Mammary microvascular endothelial cell (primary cell): ENCODE results near the gene NR0B2. TPM values are rescaled to one million over a fixed set of nuclear protein-coding genes. Genes with fewer than 3 reads are reported as not detected.

Source experiments
- total RNA-seq: library from RNA; depleted of rRNA; stranded (reverse); fragments of >200 nt; gene quantifications from 2 replicates; pipeline ENCODE4 v1.2.3, GENCODE V29; 2015

The NR0B2 gene
- not detected in 2 replicates for total RNA-seq

GRCh38 chr1:26913754-26914619 is at the start of gene NR0B2:
Gene NR0B2 (minus strand): TSS chr1:26913975. CDS start chr1:26913940, 35 bp downstream.

GRCh38 chr1:26959722-26960624 is 46.2 kb upstream of the NR0B2 start, which contains the start of gene KDF1:
Gene KDF1 (minus strand): TSS chr1:26960468. CDS start chr1:26952380, 8,088 bp downstream.

GRCh38 chr1:26921540-26922430 is 8.0 kb upstream of the NR0B2 start, which contains the start of gene NUDC:
Gene NUDC (plus strand): TSS chr1:26921743. CDS start chr1:26921849, 106 bp downstream.

GRCh38 chr1:26900001-26900814 is 13.6 kb downstream of the NR0B2 start, which contains the start of gene GPATCH3:
Gene GPATCH3 (minus strand): TSS chr1:26900467. CDS start chr1:26900442, 25 bp downstream.

GRCh38 chr1:26889551-26890466 is 24.0 kb downstream of the NR0B2 start, which contains the start of gene GPN2:
Gene GPN2 (minus strand): TSS chr1:26890283. CDS start chr1:26890096, 187 bp downstream.

GRCh38 chr1:26862781-26863684 is 50.7 kb downstream of the NR0B2 start, which contains the start of gene SFN:
Gene SFN (plus strand): TSS chr1:26863149. CDS start chr1:26863213, 64 bp downstream.

Other genes with a start within 250 kb of the NR0B2 start
- gene ARID1A, start 218.0 kb downstream of the NR0B2 start, total RNA-seq = 24.8 and 25.0 TPM in 2 replicates
- 4.8 and 8.4 TPM in 2 replicates for gene PIGV, start 126.0 kb downstream of the NR0B2 start, total RNA-seq
- 13.8 and 19.3 TPM in 2 replicates for gene ZDHHC18, start 87.3 kb downstream of the NR0B2 start, total RNA-seq
- 0.20 and 0.80 TPM in 2 replicates for gene SFN, start 50.8 kb downstream of the NR0B2 start, total RNA-seq
- gene GPN2, start 23.7 kb downstream of the NR0B2 start, total RNA-seq = 4.5 and 10.2 TPM in 2 replicates
- 8.3 and 10.3 TPM in 2 replicates for gene GPATCH3, start 13.5 kb downstream of the NR0B2 start, total RNA-seq
- gene NUDC, start 7.8 kb upstream of the NR0B2 start, total RNA-seq = 99.9 and 108 TPM in 2 replicates
- not detected in 2 replicates for gene KDF1, start 46.5 kb upstream of the NR0B2 start, total RNA-seq
- gene TRNP1, start 79.7 kb upstream of the NR0B2 start, total RNA-seq = 230 and 265 TPM in 2 replicates
- 3.0 and 3.7 TPM in 2 replicates for gene TENT5B, start 98.9 kb upstream of the NR0B2 start, total RNA-seq
- gene SLC9A1, start 241.2 kb upstream of the NR0B2 start, total RNA-seq = 21.3 and 28.6 TPM in 2 replicates